Prostate gland (tissue), 2 donors: Measurements from ENCODE around the gene SV2B. TPM values are rescaled to one million over a fixed set of nuclear protein-coding genes. Genes with fewer than 3 reads are reported as not detected.

ENCODE experiments used
- DNase-seq: peaks from one replicate; pipeline ENCODE4 v3.0.0-alpha.2; 2019; ENCODE audit warnings: low spot score
- H3K27ac ChIP-seq, 2 donors: fragments of 200-600 bp; sonication (generic); 2 replicates each; pipeline ENCODE4 v1.5.1; 2017 to 2019
- H3K27me3 ChIP-seq: fragments of 200-600 bp; sonication (generic); replicated peaks from 2 replicates; pipeline ENCODE4 v1.5.1; 2019; ENCODE audit not compliant: insufficient read depth
- H3K36me3 ChIP-seq, 2 donors: fragments of 200-600 bp; sonication (generic); 1 replicate in 1 of 2; 2 replicates in 1 of 2; pipeline versions ENCODE4 v1.5.1 to v1.8.1; 2017 to 2019
- H3K4me1 ChIP-seq: fragments of 200-600 bp; sonication (generic); replicated peaks from 2 replicates; pipeline ENCODE4 v1.5.1; 2019
- H3K4me3 ChIP-seq, 2 donors: fragments of 200-600 bp; sonication (generic); 2 replicates each; pipeline ENCODE4 v1.5.1; 2017 to 2019
- H3K9me3 ChIP-seq: fragments of 200-600 bp; sonication (generic); 2 replicates; pipeline ENCODE4 v1.5.1; 2017
- POLR2A ChIP-seq: fragments of 450-650 bp; IDR thresholded peaks from one replicate; pipeline ENCODE4 v1.6.1; 2016; ENCODE audit warnings: antibody characterized with exemption, mild to moderate bottlenecking
- POLR2AphosphoS5 ChIP-seq: sonication (generic); formaldehyde crosslinking; IDR thresholded peaks from one replicate; pipeline ENCODE4 v1.6.1; 2017; ENCODE audit warnings: antibody characterized with exemption
- WGBS: methylation state at CpG from one replicate; pipeline ENCODE4 v1.1.5; 2018; 5-methylcytosine and 5-hydroxymethylcytosine counted together
- intact Hi-C: fragments of 100-400 bp; cut with DNase I; formaldehyde crosslinking; loops from one replicate; pipeline ENCODE4 v1.14.2; 2022
- total RNA-seq, 2 donors: library from RNA; depleted of rRNA; stranded (reverse); fragments of >200 nt; gene quantifications; one replicate each; pipeline ENCODE4 v1.1.0, GENCODE V29; 2016
- TF ChIP-seq, protein P1 (sequence below), 4 experiments: fragments of 200-600 bp in 2 of 4; fragments of 450-650 bp in 2 of 4; sonication (generic) in 2 of 4; IDR thresholded peaks; 1 replicate in 3 of 4; 2 replicates in 1 of 4; pipeline ENCODE4 v1.5.1; 2016 to 2019; ENCODE audit warnings: antibody characterized with exemption in 4 of 4, mild to moderate bottlenecking in 2 of 4, moderate library complexity in 2 of 4

SV2B gene
- total RNA-seq, 2 donors from 2014 or later, result 2.3 to 5.4 TPM

DNA sequence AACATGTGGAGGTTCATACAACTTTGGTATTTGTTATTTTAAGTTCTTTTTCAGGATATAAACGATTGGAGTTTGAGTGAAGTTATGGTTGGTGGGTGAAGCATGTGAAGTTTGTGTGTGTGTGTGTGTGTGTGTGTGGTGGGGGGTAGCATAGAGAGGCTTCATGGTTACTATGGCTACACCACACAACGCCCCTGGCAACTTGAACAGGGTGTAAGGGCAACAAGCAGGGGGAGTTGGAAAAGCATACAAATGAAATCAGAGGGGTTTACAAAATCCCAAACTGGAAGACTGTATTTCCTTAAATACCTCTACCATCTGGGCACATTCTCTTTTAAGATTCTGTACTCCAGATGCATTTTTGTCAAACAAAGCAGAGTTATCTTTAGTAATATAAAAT lies 207.5 kb downstream of the SV2B start:
- peaks cover 2% of the 10 kb centered on the region for H3K27me3 ChIP-seq
- no peak overlapping the region for H3K4me3 ChIP-seq
- TF ChIP-seq POLR2A (no peak), POLR2AphosphoS5 (no peak)
- TF ChIP-seq, protein P1, sequence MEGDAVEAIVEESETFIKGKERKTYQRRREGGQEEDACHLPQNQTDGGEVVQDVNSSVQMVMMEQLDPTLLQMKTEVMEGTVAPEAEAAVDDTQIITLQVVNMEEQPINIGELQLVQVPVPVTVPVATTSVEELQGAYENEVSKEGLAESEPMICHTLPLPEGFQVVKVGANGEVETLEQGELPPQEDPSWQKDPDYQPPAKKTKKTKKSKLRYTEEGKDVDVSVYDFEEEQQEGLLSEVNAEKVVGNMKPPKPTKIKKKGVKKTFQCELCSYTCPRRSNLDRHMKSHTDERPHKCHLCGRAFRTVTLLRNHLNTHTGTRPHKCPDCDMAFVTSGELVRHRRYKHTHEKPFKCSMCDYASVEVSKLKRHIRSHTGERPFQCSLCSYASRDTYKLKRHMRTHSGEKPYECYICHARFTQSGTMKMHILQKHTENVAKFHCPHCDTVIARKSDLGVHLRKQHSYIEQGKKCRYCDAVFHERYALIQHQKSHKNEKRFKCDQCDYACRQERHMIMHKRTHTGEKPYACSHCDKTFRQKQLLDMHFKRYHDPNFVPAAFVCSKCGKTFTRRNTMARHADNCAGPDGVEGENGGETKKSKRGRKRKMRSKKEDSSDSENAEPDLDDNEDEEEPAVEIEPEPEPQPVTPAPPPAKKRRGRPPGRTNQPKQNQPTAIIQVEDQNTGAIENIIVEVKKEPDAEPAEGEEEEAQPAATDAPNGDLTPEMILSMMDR (IDR thresholded peaks at IDR 0.05), result no peak
- intact Hi-C loops, result loop anchor here (10.0 kb wide), 1 partner anchor 637 kb away; no protein-coding TSS in a partner anchor
- no peak for DNase-seq
- H3K36me3 ChIP-seq, result no peaks in the 10 kb centered on the region
- no peaks in the 10 kb centered on the region for H3K4me1 ChIP-seq
- WGBS, result 67% methylated on average over 2 of the region's 2 CpGs
- H3K27ac ChIP-seq, result no peak overlapping the region
- H3K9me3 ChIP-seq, result no peaks in the 10 kb centered on the region

DNA sequence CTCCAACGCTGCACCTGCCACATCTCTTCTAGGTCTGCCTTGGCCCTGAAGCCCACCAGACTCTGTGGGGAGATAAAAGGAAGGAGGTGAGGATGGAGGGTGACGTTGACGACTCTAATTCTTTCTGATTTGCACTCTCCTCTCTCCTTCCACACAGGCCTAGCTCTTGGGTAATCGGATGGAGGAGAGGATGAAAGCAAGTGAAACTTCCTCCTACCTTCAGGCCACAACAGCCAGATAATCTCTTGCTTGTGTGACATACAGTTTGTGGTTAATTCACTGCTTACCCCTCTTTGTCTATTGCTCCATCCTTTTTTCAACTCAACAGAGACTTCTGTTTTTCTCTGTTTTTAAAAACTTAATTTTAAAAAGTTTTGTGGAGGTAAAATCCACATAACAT lies 208.1 kb downstream of the SV2B start:
- Histone ChIP-seq H3K27ac (no peak overlapping the region), H3K4me1 (no peaks in the 10 kb centered on the region), H3K36me3 (no peaks in the 10 kb centered on the region), H3K9me3 (no peaks in the 10 kb centered on the region), H3K27me3 (peaks cover 2% of the 10 kb centered on the region), H3K4me3 (no peak overlapping the region)
- no peak for DNase-seq
- intact Hi-C loops, result loop anchor here (10.0 kb wide), 1 partner anchor 637 kb away; no protein-coding TSS in a partner anchor
- 78% methylated on average over 4 of the region's 4 CpGs for WGBS
- TF ChIP-seq POLR2A, result no peak
- TF ChIP-seq, protein P1 (IDR thresholded peaks at IDR 0.05), result no peak
- no peak for TF ChIP-seq POLR2AphosphoS5

DNA sequence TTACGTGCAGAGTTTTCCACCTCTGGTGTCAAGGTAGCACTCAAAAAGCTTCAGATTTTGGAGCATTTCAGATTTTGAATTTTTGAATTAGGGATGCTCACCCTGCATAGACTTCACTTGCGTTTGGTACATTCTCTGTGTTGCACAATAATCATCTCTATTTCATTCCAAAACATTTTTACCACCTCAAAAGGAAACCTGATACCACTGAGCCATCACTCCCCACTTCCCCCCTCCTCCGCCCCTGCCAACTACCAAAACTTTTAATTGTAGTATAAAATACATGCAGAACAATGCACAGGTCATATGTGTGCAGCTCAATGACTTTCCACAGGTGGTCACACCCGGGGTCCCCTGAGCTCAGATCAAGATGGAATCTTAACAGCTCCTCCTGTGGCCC lies 208.8 kb downstream of the SV2B start:
- peaks cover 2% of the 10 kb centered on the region for H3K27me3 ChIP-seq
- TF ChIP-seq POLR2AphosphoS5, result no peak
- TF ChIP-seq, protein P1 (IDR thresholded peaks at IDR 0.05), result no peak
- TF ChIP-seq POLR2A, result no peak
- no peaks in the 10 kb centered on the region for H3K36me3 ChIP-seq
- no peak for DNase-seq
- no peaks in the 10 kb centered on the region for H3K9me3 ChIP-seq
- 45% methylated on average over 4 of the region's 4 CpGs for WGBS
- H3K27ac ChIP-seq, result no peak overlapping the region
- intact Hi-C loops, result loop anchor here (10.0 kb wide), 1 partner anchor 636 kb away; no protein-coding TSS in a partner anchor
- no peaks in the 10 kb centered on the region for H3K4me1 ChIP-seq
- H3K4me3 ChIP-seq, result no peak overlapping the region

DNA sequence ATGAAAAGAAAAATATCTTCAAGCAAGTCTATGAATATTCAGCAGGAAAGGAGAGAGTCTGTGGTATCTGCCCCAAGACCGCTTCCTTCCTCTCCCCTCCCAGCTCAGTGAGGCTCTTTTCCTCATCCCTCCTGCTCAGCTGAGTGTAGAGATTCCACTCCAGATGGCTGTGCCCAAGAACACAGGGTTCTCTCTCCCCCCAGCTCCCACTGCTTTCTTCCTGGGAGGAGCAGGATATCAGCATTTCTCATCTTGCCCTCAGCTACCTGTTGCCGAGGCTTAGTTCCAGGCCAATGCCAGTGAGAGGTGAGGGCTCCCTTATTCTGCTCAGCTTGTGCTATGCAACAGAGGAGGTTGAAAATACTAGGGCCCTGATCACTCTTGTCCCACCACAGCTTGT lies 211.9 kb downstream of the SV2B start:
- H3K36me3 ChIP-seq, result no peaks in the 10 kb centered on the region
- H3K9me3 ChIP-seq, result no peaks in the 10 kb centered on the region
- no peak overlapping the region for H3K4me3 ChIP-seq
- DNase-seq, result no peak
- TF ChIP-seq POLR2AphosphoS5, result no peak
- TF ChIP-seq POLR2A, result no peak
- TF ChIP-seq, protein P1 (IDR thresholded peaks at IDR 0.05), result no peak
- H3K27me3 ChIP-seq, result no peaks in the 10 kb centered on the region
- intact Hi-C loops, result no loop called here
- WGBS, result 48% methylated on average over 2 of the region's 2 CpGs
- no peak overlapping the region for H3K27ac ChIP-seq
- no peaks in the 10 kb centered on the region for H3K4me1 ChIP-seq

DNA sequence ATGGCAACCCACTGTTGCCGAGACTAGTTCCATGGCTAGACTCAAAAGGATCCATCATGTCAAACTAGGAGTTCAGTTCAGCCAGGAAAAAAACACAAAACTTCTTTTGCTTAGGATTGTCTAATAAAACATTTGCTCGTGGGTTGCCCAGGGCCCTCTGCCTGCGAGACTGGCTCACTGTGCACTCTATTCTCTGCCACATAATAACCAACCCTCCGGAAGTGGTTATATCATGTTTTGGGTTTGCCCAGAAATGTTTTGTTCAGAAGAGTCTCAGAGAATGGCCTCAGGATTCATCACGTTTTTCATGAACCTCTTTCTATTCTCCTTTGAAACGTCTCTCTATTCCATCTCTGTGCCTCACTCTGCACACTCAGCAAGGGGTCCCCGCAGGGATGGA lies 216.1 kb downstream of the SV2B start:
- intact Hi-C loops, result no loop called here
- DNase-seq, result no peak
- H3K4me1 ChIP-seq, result no peaks in the 10 kb centered on the region
- no peaks in the 10 kb centered on the region for H3K9me3 ChIP-seq
- no peak overlapping the region for H3K4me3 ChIP-seq
- H3K27me3 ChIP-seq, result no peaks in the 10 kb centered on the region
- 75% methylated on average over 7 of the region's 7 CpGs for WGBS
- no peak overlapping the region for H3K27ac ChIP-seq
- no peaks in the 10 kb centered on the region for H3K36me3 ChIP-seq
- no peak for TF ChIP-seq POLR2AphosphoS5
- TF ChIP-seq, protein P1 (IDR thresholded peaks at IDR 0.05), result no peak
